Fibroblast of mammary gland (primary cell): ENCODE results near the gene CORO2A.
"Not testable (repeated sequence)": the region's sequence is repeated elsewhere in the genome, so short reads cannot be mapped to it uniquely, and the experiment has no call there.

Experiments used
- DNase-seq: peaks from one replicate; pipeline ENCODE4 v3.0.0-alpha.2; 2010; ENCODE audit warnings: low read depth
- H3K4me3 ChIP-seq: 2 replicates; pipeline ENCODE4 v1.5.1; 2011; ENCODE audit warnings: low read depth, mild to moderate bottlenecking, low read length, moderate library complexity; ENCODE audit not compliant: control insufficient read depth
- CTCF ChIP-seq: conservative IDR thresholded peaks from 2 replicates; pipeline ENCODE4 v1.5.1; 2011; ENCODE audit warnings: low read depth, low read length, inconsistent platforms; ENCODE audit not compliant: control insufficient read depth, insufficient read depth

Gene CORO2A

GRCh38 chr9:98175028-98175569, 17.3 kb downstream of the CORO2A start:
- no peak for DNase-seq
- TF ChIP-seq CTCF = no peak
- H3K4me3 ChIP-seq = no peak overlapping the region

- DNase-seq, H3K4me3 ChIP-seq: not testable (repeated sequence)
Observed at GRCh38 chr9:98174502-98174918, 17.9 kb downstream of the CORO2A start.

GRCh38 chr9:98173181-98173580, 19.3 kb downstream of the CORO2A start:
- no peak overlapping the region for H3K4me3 ChIP-seq
- TF ChIP-seq CTCF = no peak
- no peak for DNase-seq

GRCh38 chr9:98172604-98173003, 19.8 kb downstream of the CORO2A start:
- H3K4me3 ChIP-seq = no peak overlapping the region
- DNase-seq = no peak
- TF ChIP-seq CTCF = no peak

- H3K4me3 ChIP-seq = no peak overlapping the region
- TF ChIP-seq CTCF = no peak
- DNase-seq = no peak
Observed at GRCh38 chr9:98171176-98171925, 21.1 kb downstream of the CORO2A start.

GRCh38 chr9:98168941-98169488, 23.4 kb downstream of the CORO2A start:
- peak; percentile 23 for DNase-seq
- H3K4me3 ChIP-seq = no peak overlapping the region
- TF ChIP-seq CTCF = no peak

- TF ChIP-seq CTCF = no peak
- no peak for DNase-seq
- no peak overlapping the region for H3K4me3 ChIP-seq
Observed at GRCh38 chr9:98168153-98168780, 24.2 kb downstream of the CORO2A start.
